ENCODE results near the gene SEBOX. TPM values are rescaled to one million over a fixed set of nuclear protein-coding genes. Genes with fewer than 3 reads are reported as not detected.

SEBOX gene
- total RNA-seq, 4 donors from 2014 or later = not detected

DNA sequence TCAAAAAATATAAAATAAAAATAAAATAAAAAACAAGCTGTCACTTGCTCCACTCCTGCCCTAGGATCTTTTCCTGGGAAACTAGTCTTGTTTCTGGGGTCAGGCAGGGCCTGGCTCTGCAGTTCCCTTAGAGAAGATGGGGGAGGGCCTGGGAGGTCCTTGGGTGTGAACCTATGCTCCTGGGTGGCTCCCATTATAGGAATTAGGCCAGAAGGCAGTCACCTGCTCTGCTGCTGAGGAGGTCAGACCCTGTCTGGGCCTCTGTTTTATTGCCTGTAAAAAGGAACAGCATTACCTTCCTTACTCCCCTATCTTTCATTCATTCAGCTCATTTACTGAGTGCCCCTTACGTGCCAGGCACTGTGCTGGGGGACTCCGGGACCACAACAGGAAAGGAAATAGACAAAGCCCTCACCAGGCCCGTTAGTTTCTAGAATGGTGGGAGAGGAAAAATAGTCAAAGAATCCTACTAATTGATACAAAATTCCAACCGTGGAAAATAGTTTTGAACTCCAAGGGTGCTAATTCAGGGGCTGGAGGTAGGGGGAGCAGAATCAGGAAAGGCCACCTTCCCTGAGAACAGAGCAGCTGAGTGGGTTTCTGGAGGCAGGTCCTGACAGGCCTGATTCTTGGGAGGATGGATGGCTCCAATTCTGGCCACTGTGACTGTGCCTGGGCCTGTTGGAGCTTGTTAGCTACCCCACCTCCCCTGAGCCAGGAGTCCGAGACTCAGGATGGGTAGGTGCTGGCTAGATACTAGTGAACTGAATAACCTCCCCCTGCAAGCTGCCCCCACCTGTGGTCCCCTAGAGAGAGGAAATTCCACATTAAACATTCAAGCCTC is 42.4 kb upstream of the SEBOX start:
- DNase-seq (ENCODE audit: extremely low spot score) = no peak
- 82% methylated on average over 5 of the region's 5 CpGs for WGBS
- no peaks in the 10 kb centered on the region for H3K9me3 ChIP-seq
- no peak overlapping the region for H3K4me3 ChIP-seq
- H3K27me3 ChIP-seq = peaks cover 0 to 4% (median 0%) of the 10 kb centered on the region in 4 donors
- peaks cover 0 to 11% (median 2%) of the 10 kb centered on the region in 4 donors for H3K36me3 ChIP-seq
- H3K27ac ChIP-seq (replicated peaks in 1 of 4) = no peak overlapping the region
- intact Hi-C loops (cut with DNase I) = no loop called here
- TF ChIP-seq, protein P1, sequence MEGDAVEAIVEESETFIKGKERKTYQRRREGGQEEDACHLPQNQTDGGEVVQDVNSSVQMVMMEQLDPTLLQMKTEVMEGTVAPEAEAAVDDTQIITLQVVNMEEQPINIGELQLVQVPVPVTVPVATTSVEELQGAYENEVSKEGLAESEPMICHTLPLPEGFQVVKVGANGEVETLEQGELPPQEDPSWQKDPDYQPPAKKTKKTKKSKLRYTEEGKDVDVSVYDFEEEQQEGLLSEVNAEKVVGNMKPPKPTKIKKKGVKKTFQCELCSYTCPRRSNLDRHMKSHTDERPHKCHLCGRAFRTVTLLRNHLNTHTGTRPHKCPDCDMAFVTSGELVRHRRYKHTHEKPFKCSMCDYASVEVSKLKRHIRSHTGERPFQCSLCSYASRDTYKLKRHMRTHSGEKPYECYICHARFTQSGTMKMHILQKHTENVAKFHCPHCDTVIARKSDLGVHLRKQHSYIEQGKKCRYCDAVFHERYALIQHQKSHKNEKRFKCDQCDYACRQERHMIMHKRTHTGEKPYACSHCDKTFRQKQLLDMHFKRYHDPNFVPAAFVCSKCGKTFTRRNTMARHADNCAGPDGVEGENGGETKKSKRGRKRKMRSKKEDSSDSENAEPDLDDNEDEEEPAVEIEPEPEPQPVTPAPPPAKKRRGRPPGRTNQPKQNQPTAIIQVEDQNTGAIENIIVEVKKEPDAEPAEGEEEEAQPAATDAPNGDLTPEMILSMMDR (IDR thresholded peaks at IDR 0.05) = no peak
- TF ChIP-seq POLR2A (IDR thresholded peaks at IDR 0.05; ENCODE audit: low read depth) = no peak
- TF ChIP-seq POLR2AphosphoS5 (IDR thresholded peaks at IDR 0.05) = no peak
- TF ChIP-seq EP300 (IDR thresholded peaks at IDR 0.05) = no peak
- H3K4me1 ChIP-seq = peaks cover 9 to 26% (median 21%) of the 10 kb centered on the region in 4 donors

GRCh38 chr17:28406473-28406814 is 41.4 kb upstream of the SEBOX start:
- no peaks in the 10 kb centered on the region for H3K9me3 ChIP-seq
- H3K27me3 ChIP-seq = peaks cover 0 to 3% (median 0%) of the 10 kb centered on the region in 4 donors
- TF ChIP-seq POLR2AphosphoS5 (IDR thresholded peaks at IDR 0.05) (no peak), POLR2A (IDR thresholded peaks at IDR 0.05; ENCODE audit: low read depth) (no peak), EP300 (IDR thresholded peaks at IDR 0.05) (no peak)
- TF ChIP-seq, protein P1 (IDR thresholded peaks at IDR 0.05) = no peak
- peaks cover 9 to 26% (median 21%) of the 10 kb centered on the region in 4 donors for H3K4me1 ChIP-seq
- peak overlapping the region in 3 of 4 donors; percentile 61 to 66 (median 65) for H3K27ac ChIP-seq (replicated peaks in 1 of 4)
- H3K4me3 ChIP-seq = peak overlapping the region; percentile 69 to 91 (median 76)
- WGBS = 44% methylated on average over 3 of the region's 9 CpGs
- intact Hi-C loops (cut with DNase I) = no loop called here
- DNase-seq (ENCODE audit: extremely low spot score) = no peak
- H3K36me3 ChIP-seq = peaks cover 0 to 20% (median 9%) of the 10 kb centered on the region in 4 donors

DNA sequence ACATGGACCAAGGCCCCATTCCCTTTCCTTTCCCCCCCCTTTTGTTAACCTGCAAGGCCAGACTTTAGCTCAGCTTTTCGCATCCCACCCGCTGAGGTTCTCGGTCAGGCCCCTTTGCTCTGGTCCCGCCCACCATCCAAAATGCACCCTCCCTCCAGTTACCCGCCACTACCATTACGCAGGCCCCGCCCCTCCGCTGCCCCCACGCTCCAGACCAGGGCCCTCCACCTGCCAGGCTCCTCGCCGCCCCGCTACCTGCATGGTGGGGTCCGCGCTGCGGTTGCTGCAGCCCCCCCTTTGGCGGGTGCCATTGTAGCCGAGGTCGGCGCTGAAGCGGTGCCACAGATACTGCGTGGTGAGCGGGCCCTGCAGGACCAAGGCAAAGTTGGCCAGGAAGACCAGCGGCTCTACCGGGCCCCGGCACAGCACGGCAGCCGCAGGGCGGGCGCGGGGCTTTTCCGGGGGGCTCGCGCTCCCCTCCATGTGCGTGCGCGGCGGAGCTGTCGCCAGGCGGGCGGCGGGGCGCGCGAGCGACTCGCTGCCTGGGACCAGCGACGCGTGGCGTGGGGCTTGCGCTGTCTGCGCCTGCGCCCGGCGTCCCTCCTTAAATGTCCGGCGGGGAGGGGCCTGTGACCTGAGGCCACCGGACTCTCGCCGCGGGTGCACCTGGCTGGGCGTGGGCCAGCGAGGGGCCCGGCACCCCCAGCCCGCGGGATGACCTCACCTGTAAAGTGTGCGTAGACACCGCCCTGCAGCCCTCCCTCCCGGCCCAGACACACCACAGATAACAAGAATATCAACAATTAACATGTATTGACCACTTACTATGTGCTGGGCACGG is 40.9 kb upstream of the SEBOX start, which contains the start of gene SLC46A1:
Gene SLC46A1, minus strand, starts transcription at position 581 of the 841 bp plus-strand sequence. Its CDS starts 98 bp downstream, at position 483.
- H3K27me3 ChIP-seq = no peaks in the 10 kb centered on the region
- H3K36me3 ChIP-seq = peaks cover 0 to 21% (median 9%) of the 10 kb centered on the region in 4 donors
- intact Hi-C loops (cut with DNase I) = no loop called here
- peaks cover 9 to 26% (median 21%) of the 10 kb centered on the region in 4 donors for H3K4me1 ChIP-seq
- no peaks in the 10 kb centered on the region for H3K9me3 ChIP-seq
- H3K4me3 ChIP-seq = peak within 1 kb of the TSS; percentile 69 to 91 (median 76)
- no peak for DNase-seq (ENCODE audit: extremely low spot score)
- no peak for TF ChIP-seq POLR2AphosphoS5 (IDR thresholded peaks at IDR 0.05)
- no peak for TF ChIP-seq POLR2A (IDR thresholded peaks at IDR 0.05; ENCODE audit: low read depth)
- TF ChIP-seq EP300 (IDR thresholded peaks at IDR 0.05) = no peak
- TF ChIP-seq, protein P1 (IDR thresholded peaks at IDR 0.05) = no peak
- H3K27ac ChIP-seq (replicated peaks in 1 of 4) = peak within 1 kb of the TSS; percentile 40 to 66 (median 63)
- WGBS = 1% methylated on average over 17 of the region's 70 CpGs

DNA sequence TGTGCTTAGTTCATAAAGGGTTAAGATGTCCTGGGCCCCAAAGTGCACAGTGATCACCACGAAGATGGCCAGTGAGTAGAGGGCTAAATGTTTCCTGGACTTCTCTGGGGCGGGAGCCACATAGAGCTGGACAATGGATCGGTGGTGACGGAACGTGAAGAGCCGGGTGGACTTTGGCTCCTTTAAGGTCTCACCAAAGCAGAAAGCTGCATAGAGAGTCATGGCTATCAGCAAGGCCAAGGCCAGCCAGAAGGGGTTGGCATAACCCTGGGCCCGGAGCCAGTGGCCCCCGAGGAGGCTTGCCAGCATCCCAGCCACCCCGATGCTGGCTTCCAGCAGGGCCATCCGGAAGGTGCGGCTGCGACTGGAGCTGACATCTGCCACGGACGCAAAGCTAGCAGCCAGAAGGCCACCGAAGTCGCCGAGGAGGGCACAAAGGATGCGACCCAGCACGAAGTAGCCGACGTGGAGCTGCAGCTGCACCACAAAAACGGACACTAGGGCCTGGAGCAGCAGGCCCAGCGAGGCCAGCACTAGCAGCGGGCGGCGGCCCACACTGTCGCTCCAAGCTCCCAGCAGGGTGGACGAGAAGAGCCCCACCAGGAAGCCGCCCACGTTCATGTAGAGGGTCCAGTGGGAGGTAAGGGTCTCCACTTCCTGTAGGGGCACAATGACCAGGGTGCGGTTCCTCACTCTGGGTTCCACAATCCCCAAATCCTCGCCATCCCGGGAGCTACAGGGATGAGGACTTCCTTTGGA is 40.0 kb upstream of the SEBOX start:
- H3K4me1 ChIP-seq = peaks cover 9 to 26% (median 21%) of the 10 kb centered on the region in 4 donors
- WGBS = 57% methylated on average over 19 of the region's 33 CpGs
- no peaks in the 10 kb centered on the region for H3K27me3 ChIP-seq
- peak overlapping the region; percentile 40 to 66 (median 63) for H3K27ac ChIP-seq (replicated peaks in 1 of 4)
- H3K36me3 ChIP-seq = peaks cover 0 to 29% (median 14%) of the 10 kb centered on the region in 4 donors
- intact Hi-C loops (cut with DNase I) = no loop called here
- no peaks in the 10 kb centered on the region for H3K9me3 ChIP-seq
- DNase-seq (ENCODE audit: extremely low spot score) = no peak
- TF ChIP-seq POLR2AphosphoS5 (IDR thresholded peaks at IDR 0.05) (peak in 1 of 2 donors; percentile 20), EP300 (IDR thresholded peaks at IDR 0.05) (no peak)
- H3K4me3 ChIP-seq = peak overlapping the region; percentile 69 to 91 (median 76)

All from esophagus muscularis mucosa (tissue), 4 donors.